Stimulated activated CD4-positive, alpha-beta T cell treated with anti-CD3 and anti-CD28 coated beads, TNF-alpha, amount 100 ng/mL, for 4 hours (primary cell): ENCODE measurements around the gene TMEM63A.
A peak's percentile ranks its signal among the peaks of the same experiment; 100 is the strongest.
"Not testable (repeated sequence)": the region's sequence is repeated elsewhere in the genome, so short reads cannot be mapped to it uniquely, and the experiment has no call there.

Experiments
- DNase-seq, 3 experiments: peaks; one replicate each; pipeline ENCODE4 v3.0.0-alpha.2; 2020; ENCODE audit warnings: low read depth in 3 of 3

Gene TMEM63A

GRCh38 chr1:225820522-225821120 is 61.6 kb downstream of the TMEM63A start:
- DNase-seq: no peak

- no peak for DNase-seq
Observed at GRCh38 chr1:225819346-225820192, 62.6 kb downstream of the TMEM63A start.

GRCh38 chr1:225818229-225818628 is 64.0 kb downstream of the TMEM63A start:
- no peak for DNase-seq

DNA sequence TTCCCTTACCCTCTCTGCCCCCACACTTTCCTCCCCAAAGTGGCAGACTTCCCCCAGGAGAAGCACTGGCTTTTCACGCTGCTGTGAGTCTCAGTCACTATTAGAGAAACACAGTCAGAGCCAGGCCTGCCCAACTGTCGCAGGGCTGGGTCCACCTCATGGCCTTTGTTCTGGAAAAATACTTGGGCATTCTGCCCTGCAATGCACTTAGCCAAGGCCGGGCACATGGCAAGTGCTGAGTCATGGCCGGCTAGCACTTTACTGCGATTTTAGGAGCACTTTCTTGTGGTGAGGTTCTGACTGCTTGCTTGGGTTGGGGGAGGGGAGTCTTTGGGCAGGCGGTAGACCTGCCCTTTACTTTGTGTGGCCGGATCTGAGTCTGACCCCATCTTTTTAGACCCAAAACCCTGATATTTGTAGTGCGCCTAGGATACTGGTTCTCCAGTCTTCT is 64.5 kb downstream of the TMEM63A start:
- no peak for DNase-seq

- DNase-seq: no peak
Observed at GRCh38 chr1:225816643-225817538, 65.3 kb downstream of the TMEM63A start.

- no peak for DNase-seq
Observed at GRCh38 chr1:225815526-225816178, 66.5 kb downstream of the TMEM63A start.

GRCh38 chr1:225815090-225815489 is 67.1 kb downstream of the TMEM63A start:
- not testable (repeated sequence) for DNase-seq

GRCh38 chr1:225814381-225814780 is 67.8 kb downstream of the TMEM63A start:
- no peak for DNase-seq

DNA sequence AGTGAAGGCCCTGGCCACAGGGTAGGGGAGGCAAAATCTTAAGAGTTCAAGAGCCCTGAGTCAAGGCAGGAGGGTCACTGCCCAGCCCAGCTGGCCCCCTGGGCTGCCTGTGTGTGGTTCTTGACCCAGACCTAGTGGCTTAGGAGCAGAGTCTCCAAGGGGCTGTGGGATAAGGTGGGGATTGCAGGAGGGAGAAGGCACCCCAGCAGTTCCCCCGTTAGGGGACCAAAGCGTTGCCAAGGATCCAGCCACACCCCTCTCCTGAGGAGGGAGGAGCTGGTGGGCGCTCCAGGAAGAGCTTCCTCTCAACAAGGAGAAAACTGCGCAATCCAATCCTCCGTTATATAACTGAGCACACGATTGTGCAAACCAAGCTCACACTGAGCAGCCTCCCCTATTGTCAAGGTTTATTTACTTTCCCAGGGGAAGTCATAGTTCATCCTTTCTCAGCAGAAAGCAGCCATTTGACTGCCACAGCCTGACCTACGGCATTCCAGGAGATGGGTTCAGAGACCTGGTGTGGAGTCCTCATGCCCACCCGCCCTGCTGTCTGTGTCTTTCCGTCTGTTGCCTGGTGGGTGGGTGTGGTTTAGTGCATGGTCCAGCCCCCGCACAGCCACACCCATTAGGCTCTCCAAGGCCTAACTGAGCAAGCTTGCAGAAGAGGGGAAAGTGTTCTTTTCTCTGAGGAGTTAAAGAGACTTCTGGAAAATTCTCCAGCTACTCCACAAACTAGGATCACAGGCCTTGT is 68.8 kb downstream of the TMEM63A start:
- no peak for DNase-seq

DNA sequence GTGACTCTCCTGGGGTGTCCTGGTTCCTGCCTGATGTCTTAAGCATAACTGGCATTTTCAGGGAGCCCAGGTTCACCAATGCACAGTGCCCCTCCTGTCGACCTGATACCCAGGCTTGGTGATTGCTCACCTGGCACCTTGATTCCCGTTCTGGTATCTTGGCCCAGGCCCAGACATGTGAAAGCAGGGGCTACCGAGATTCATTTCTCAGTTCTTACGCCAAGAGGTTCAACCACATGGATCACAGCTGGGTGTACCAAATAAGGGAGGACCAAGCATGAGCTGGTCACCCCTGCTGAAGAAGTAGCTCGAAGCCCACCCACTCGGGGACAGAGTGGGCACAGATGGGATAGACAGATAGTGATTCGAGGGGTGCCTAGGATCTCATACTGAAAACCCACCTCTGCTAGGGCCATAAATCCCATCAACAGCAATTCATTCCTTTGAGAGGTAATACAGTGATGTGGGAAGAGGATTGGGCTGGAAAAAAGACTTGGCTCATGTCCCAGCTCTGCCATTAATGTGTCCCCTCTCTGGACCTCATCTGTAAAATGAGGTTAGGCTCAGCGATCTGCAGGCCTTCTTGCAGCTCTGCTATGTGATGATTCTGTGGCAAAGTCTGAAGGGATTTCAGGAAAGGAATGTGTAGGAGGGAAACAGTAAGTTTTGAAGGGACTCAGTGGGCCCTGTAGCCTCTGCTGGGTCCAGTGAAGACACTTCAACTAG is 69.5 kb downstream of the TMEM63A start:
- DNase-seq: no peak

GRCh38 chr1:225811622-225812487 is 70.3 kb downstream of the TMEM63A start:
- DNase-seq: no peak

DNA sequence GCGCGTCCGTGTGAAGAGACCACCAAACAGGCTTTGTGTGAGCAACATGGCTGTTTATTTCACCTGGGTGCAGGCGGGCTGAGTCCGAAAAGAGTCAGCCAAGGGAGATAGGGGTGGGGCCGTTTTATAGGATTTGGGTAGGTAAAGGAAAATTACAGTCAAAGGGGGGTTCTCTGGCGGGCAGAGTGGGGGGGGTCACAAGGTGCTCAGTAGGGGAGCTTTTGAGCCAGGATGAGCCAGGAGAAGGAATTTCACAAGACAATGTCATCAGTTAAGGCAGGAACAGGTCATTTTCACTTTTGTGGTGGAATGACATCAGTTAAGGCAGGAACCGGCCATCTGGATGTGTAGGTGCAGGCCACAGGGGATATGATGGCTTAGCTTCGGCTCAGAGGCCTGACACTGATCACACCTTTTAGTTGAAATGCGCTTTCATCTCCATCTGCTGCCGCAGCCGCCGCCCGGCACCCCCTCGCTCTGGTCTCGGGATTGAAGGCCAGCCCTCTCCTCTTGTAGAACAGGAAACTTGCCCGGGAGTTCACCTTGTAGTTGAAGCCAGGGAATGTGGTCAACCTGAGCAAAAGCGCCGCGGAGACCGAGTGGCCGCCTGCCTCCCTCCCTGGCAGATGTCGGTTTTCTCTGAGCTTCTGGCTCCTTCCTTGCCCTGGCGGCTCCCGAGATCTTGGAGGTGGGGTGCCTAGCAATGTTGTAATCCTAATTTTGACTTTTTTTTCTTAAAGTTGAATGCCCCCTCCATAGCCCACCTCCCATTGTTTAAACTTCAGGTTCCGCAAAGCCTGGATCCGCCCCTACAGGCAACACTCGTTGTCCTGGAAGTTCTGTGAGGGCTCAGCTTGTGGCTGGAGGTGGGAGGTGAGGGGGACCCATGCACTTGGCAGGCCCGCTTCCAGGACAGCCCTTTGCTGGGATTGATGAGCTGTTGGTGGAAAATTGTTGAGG is 71.3 kb downstream of the TMEM63A start:
- not testable (repeated sequence) for DNase-seq

- peak; percentile 23 to 50 (median 45) for DNase-seq
Observed at GRCh38 chr1:225809842-225810578, 72.2 kb downstream of the TMEM63A start, which contains the start of gene EPHX1. EPHX1 (plus strand) TSS chr1:225810124; CDS start chr1:225828730, 18,606 bp downstream.

GRCh38 chr1:225808136-225808535 is 74.0 kb downstream of the TMEM63A start:
- DNase-seq: no peak

DNA sequence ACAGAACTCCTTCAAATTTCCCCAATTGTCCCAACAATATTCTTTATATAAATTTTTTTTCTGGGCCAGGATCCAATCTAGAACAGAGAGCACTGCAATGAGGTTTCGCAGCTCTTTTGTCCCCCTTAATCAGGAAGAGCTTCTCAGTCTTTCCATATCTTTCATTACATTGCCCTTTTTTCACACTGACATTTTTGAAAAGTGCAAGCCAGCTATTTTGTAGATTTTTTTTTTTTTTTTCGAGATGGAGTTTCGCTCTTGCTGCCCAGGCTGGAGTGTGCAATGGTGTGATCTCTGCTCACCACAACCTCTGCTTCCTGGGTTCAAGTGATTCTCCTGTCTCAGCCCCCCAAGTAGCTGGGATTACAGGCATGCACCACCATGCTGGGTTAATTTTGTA is 75.4 kb downstream of the TMEM63A start:
- DNase-seq: not testable (repeated sequence)

GRCh38 chr1:225806249-225806648 is 75.9 kb downstream of the TMEM63A start:
- DNase-seq: no peak

GRCh38 chr1:225801146-225801545 is 81.0 kb downstream of the TMEM63A start:
- DNase-seq: not testable (repeated sequence)
